ENCODE measurements around the gene KIF26B. TPM values are rescaled to one million over a fixed set of nuclear protein-coding genes. Genes with fewer than 3 reads are reported as not detected.

KIF26B gene
- polyA plus RNA-seq, 1 of the 3 experiments (the other 2 are of a cell fraction): 2.6 TPM

DNA sequence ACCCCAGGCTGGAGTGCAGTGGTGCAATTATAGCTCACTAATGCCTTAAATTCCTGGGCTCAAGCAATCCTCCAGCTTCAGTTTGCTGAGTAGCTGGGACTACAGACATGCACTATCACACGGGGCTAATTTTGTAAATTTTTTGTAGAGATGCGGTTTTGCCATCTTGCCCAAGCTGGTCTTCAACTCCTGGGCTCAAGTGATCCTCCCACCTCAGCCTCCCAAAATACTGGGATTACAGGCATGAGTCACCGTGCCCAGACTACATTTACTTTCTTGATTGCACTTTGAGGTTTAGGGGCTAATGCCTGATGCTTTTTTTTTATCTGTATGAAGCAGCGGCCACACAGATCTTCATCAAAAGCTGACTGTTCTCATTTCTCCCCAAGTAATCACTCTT, 124.6 kb downstream of the KIF26B start:
- Histone ChIP-seq H3F3A (replicated peaks; ENCODE audit: insufficient read depth) (no peaks in the 10 kb centered on the region), H3K4me3 (ENCODE audit: low read depth in 2 of 2, low read length in 1 of 2) (no peak overlapping the region), H4K20me1 (ENCODE audit: insufficient read depth) (no peaks in the 10 kb centered on the region; the same call in 1 of the 2 replicates), H3K4me2 (no peak overlapping the region), H3K27me3 (ENCODE audit: insufficient read depth) (no peaks in the 10 kb centered on the region), H3K27ac (ENCODE audit: low read depth in 2 of 2, low read length in 1 of 2) (no peak overlapping the region), H3K36me3 (replicated peaks in 1 of 2; ENCODE audit: control insufficient read depth in 1 of 2, insufficient read depth in 2 of 2, low read length in 1 of 2) (peaks cover 0 to 8% of the 10 kb centered on the region in 2 experiments), H3K9ac (no peak overlapping the region), H3K79me2 (ENCODE audit: insufficient read depth) (no peaks in the 10 kb centered on the region), H3K4me1 (ENCODE audit: control insufficient read depth in 1 of 2, insufficient read depth in 2 of 2, low read depth in 1 of 2, low read length in 1 of 2) (peaks cover 0 to 8% of the 10 kb centered on the region in 2 experiments; a peak in 1 of 4 replicates), H3K9me2 (no peaks in the 10 kb centered on the region), H3K9me3 (no peaks in the 10 kb centered on the region), H2AFZ (ENCODE audit: low read depth) (no peak overlapping the region)
- DNase-seq: no peak
- TF ChIP-seq NFIC (IDR thresholded peaks at IDR 0.05; ENCODE audit: borderline replicate concordance): no peak
- no peak for TF ChIP-seq NRF1 (IDR thresholded peaks at IDR 0.05; ENCODE audit: low read depth, low read length)
- TF ChIP-seq GABPA (IDR thresholded peaks at IDR 0.05; ENCODE audit: low read depth): no peak
- no peak for TF ChIP-seq RAD21 (IDR thresholded peaks at IDR 0.05; ENCODE audit: low read length)
- no peak for TF ChIP-seq POLR2AphosphoS5 (IDR thresholded peaks at IDR 0.05; ENCODE audit: low read depth, low read length)
- TF ChIP-seq REST (IDR thresholded peaks at IDR 0.05; ENCODE audit: low read depth, low read length): no peak
- TF ChIP-seq MEF2A (IDR thresholded peaks at IDR 0.05; ENCODE audit: borderline replicate concordance, low read depth): no peak
- TF ChIP-seq MXI1 (IDR thresholded peaks at IDR 0.05; ENCODE audit: low read depth, low read length): no peak
- no peak for TF ChIP-seq TEAD4 (IDR thresholded peaks at IDR 0.05; ENCODE audit: borderline replicate concordance, insufficient read depth)
- no peak for TF ChIP-seq EZH2phosphoT487 (IDR thresholded peaks at IDR 0.05; ENCODE audit: borderline replicate concordance, low read depth)
- TF ChIP-seq SMC3 (IDR thresholded peaks at IDR 0.05; ENCODE audit: low read depth, low read length): no peak
- no peak for TF ChIP-seq SIN3A (IDR thresholded peaks at IDR 0.05; ENCODE audit: borderline replicate concordance, low read depth, low read length)
- TF ChIP-seq IRF3 (IDR thresholded peaks at IDR 0.05; ENCODE audit: low read depth, low read length): no peak
- TF ChIP-seq FOSL2 (IDR thresholded peaks at IDR 0.05; ENCODE audit: borderline replicate concordance, low read depth): no peak
- POLR2A ChIA-PET: interaction anchor here (0.7 kb wide), 1 partner anchor 19 kb away, joined by 4 read pairs; no protein-coding TSS in a partner anchor
- CTCF ChIA-PET: no interaction called here
- 76% methylated on average over 3 of the region's 4 CpGs for WGBS (ENCODE audit: low lambda C conversion rate)

All from SK-N-SH (cell line).